ENCODE results near the gene SMIM1. TPM values are rescaled to one million over a fixed set of nuclear protein-coding genes. Genes with fewer than 3 reads are reported as not detected.
A peak's percentile ranks its signal among the peaks of the same experiment; 100 is the strongest.

The SMIM1 gene
- total and polyA plus RNA-seq, 9 of the 15 experiments (the other 6 are each of a cell fraction or from before 2014, with no cell fraction given): 2.3 to 125 (median 24.3) TPM

- Histone ChIP-seq H3K36me3 (ENCODE audit: control insufficient read depth, insufficient read depth, low read length) (peaks cover 6% of the 10 kb centered on the region; the same call in 1 of the 3 replicates), H3K4me2 (ENCODE audit: insufficient read depth, low read length) (peak overlapping the region; percentile 69), H3K27me3 (ENCODE audit: control insufficient read depth in 2 of 2, insufficient read depth in 2 of 2, low read length in 2 of 2) (no peaks in the 10 kb centered on the region), H3K4me1 (replicated peaks in 1 of 2; ENCODE audit: control insufficient read depth in 2 of 2, insufficient read depth in 2 of 2, low read length in 2 of 2) (peaks cover 25 to 81% of the 10 kb centered on the region in 2 experiments), H3K9me3 (replicated peaks; ENCODE audit: control insufficient read depth, insufficient read depth, low read depth, low read length) (no peaks in the 10 kb centered on the region), H2AFZ (ENCODE audit: low read depth, low read length) (peak overlapping the region; percentile 68; the same call in 1 of the 2 replicates), H3K9me1 (ENCODE audit: control insufficient read depth, insufficient read depth, low read length) (peaks cover 3% of the 10 kb centered on the region), H3K79me2 (ENCODE audit: control insufficient read depth, insufficient read depth, low read length) (peaks cover 35% of the 10 kb centered on the region), H4K20me1 (replicated peaks; ENCODE audit: control insufficient read depth, insufficient read depth, low read length) (no peaks in the 10 kb centered on the region), H3K9ac (ENCODE audit: insufficient read depth in 1 of 2, low read depth in 2 of 2, low read length in 2 of 2) (peak overlapping the region; percentile 67 to 90), H3K27ac (ENCODE audit: extremely low read depth, low read depth, low read length) (peak overlapping the region; percentile 67), H3K4me3 (peak overlapping the region; percentile 48)
- FAIRE-seq (no peak), DNase-seq (ENCODE audit: extremely low read depth in 1 of 4, low spot score in 3 of 4) (peak; percentile 44 to 70 (median 60)), ATAC-seq (no peak)
- ChIA-PET POLR2A (interaction anchor here (1.1 to 1.2 kb wide), 2 partner anchors 11 to 25 kb away, joined by 3 to 8 read pairs; partner anchors contain the start of gene LRRC47), CTCF (ENCODE audit: low intra/inter-chr PET ratio) (no interaction called here)
- WGBS (ENCODE audit: insufficient coverage, low coverage, missing lambda C conversion rate): 43% methylated on average over 32 of the region's 32 CpGs
- in situ Hi-C loops (cut with MboI) (no loop called here), intact Hi-C loops (cut with micrococcal nuclease) (no loop called here)
- BruUV-seq (replicated peaks): TSS peak; percentile 64
- no peak for TF ChIP-seq NUFIP1 (IDR thresholded peaks at IDR 0.05; ENCODE audit: partially characterized antibody)
- no peak for TF ChIP-seq PHB2 (IDR thresholded peaks at IDR 0.05; ENCODE audit: low read depth)
- TF ChIP-seq ATF6 (CRISPR knock-in tag; IDR thresholded peaks at IDR 0.05): peak; percentile 39; the same call in 1 of the 2 replicates
- TF ChIP-seq ZNF699 (CRISPR knock-in tag; IDR thresholded peaks at IDR 0.05; ENCODE audit: insufficient replicate concordance): no peak
- peak in 1 of 2 experiments; percentile 31 for TF ChIP-seq E2F6 (IDR thresholded peaks at IDR 0.05; ENCODE audit: borderline replicate concordance in 1 of 2, extremely low read depth in 1 of 2, insufficient read depth in 1 of 2, insufficient read length in 1 of 2, low read depth in 1 of 2, low read length in 1 of 2, poor library complexity in 1 of 2, severe bottlenecking in 1 of 2)
- TF ChIP-seq FOXM1 (IDR thresholded peaks at IDR 0.05; ENCODE audit: low read depth): no peak
- TF ChIP-seq FOXM1 (CRISPR knock-in tag; IDR thresholded peaks at IDR 0.05; ENCODE audit: low read depth): peak; percentile 80; the same call in 1 of the 2 replicates
- 0 out of 4 replicates have a peak, but pooled peaks of 1 of the 2 experiments have one; percentile 43 for TF ChIP-seq NONO (IDR thresholded peaks at IDR 0.05; ENCODE audit: low read depth in 2 of 2, low read length in 1 of 2)
- TF ChIP-seq HNRNPLL (IDR thresholded peaks at IDR 0.05; ENCODE audit: low read depth, low read length, poor library complexity, severe bottlenecking): no peak
- TF ChIP-seq ESRRA (IDR thresholded peaks at IDR 0.05; ENCODE audit: borderline replicate concordance, low read depth): peak; percentile 95
- no peak for TF ChIP-seq CTBP1 (IDR thresholded peaks at IDR 0.05; ENCODE audit: borderline replicate concordance)
- TF ChIP-seq BHLHE40 (IDR thresholded peaks at IDR 0.05; ENCODE audit: low read length): no peak
- TF ChIP-seq SPI1 (IDR thresholded peaks at IDR 0.05; ENCODE audit: borderline replicate concordance, low read depth, low read length): no peak
- TF ChIP-seq ETV5 (CRISPR knock-in tag; IDR thresholded peaks at IDR 0.05; ENCODE audit: low read depth): no peak
- no peak for TF ChIP-seq ZC3H4 (CRISPR knock-in tag; IDR thresholded peaks at IDR 0.05; ENCODE audit: borderline replicate concordance)
- TF ChIP-seq ZFP1 (CRISPR knock-in tag; IDR thresholded peaks at IDR 0.05): no peak
- TF ChIP-seq NR3C1 (CRISPR knock-in tag; IDR thresholded peaks at IDR 0.05): no peak
- TF ChIP-seq RBBP5 (IDR thresholded peaks at IDR 0.05; ENCODE audit: borderline replicate concordance, insufficient read depth, low read length, poor library complexity, severe bottlenecking): peak; percentile 50
Observed at GRCh38 chr1:3771108-3772026, 1.2 kb upstream of the SMIM1 start.
